Measurements from ENCODE around the gene PHF21B.

The PHF21B gene

GRCh38 chr22:44950806-44951509, 58.8 kb downstream of the PHF21B start:
- H3K4me3 Mint-ChIP-seq = no peak overlapping the region
- peaks cover 6 to 8% of the 10 kb centered on the region in 2 donors for H3K9me3 Mint-ChIP-seq
- H3K27me3 Mint-ChIP-seq = peaks cover 7 to 11% of the 10 kb centered on the region in 2 donors
- no peak for DNase-seq
- no peaks in the 10 kb centered on the region for H3K36me3 Mint-ChIP-seq
- ATAC-seq (replicated peaks) = peak in 1 of 2 donors; percentile 25
- H3K4me1 Mint-ChIP-seq = peaks cover 0 to 11% of the 10 kb centered on the region in 2 donors
- H3K27ac Mint-ChIP-seq = no peak overlapping the region

GRCh38 chr22:44947846-44948245, 62.0 kb downstream of the PHF21B start:
- no peaks in the 10 kb centered on the region for H3K4me1 Mint-ChIP-seq
- no peaks in the 10 kb centered on the region for H3K36me3 Mint-ChIP-seq
- DNase-seq = no peak
- ATAC-seq (replicated peaks) = no peak
- no peak overlapping the region for H3K4me3 Mint-ChIP-seq
- H3K27ac Mint-ChIP-seq = no peak overlapping the region
- peaks cover 6 to 8% of the 10 kb centered on the region in 2 donors for H3K9me3 Mint-ChIP-seq
- peaks cover 0 to 5% of the 10 kb centered on the region in 2 donors for H3K27me3 Mint-ChIP-seq

- H3K4me1 Mint-ChIP-seq = no peaks in the 10 kb centered on the region
- H3K9me3 Mint-ChIP-seq = peaks cover 6 to 8% of the 10 kb centered on the region in 2 donors
- no peak overlapping the region for H3K27ac Mint-ChIP-seq
- H3K4me3 Mint-ChIP-seq = no peak overlapping the region
- no peaks in the 10 kb centered on the region for H3K36me3 Mint-ChIP-seq
- H3K27me3 Mint-ChIP-seq = peaks cover 0 to 5% of the 10 kb centered on the region in 2 donors
- DNase-seq (no peak), ATAC-seq (replicated peaks) (no peak)
Measured at GRCh38 chr22:44947049-44947448, 62.8 kb downstream of the PHF21B start.

GRCh38 chr22:44944883-44945601, 64.8 kb downstream of the PHF21B start:
- Mint-ChIP-seq H3K27me3 (peaks cover 5% of the 10 kb centered on the region in 2 donors), H3K9me3 (no peaks in the 10 kb centered on the region), H3K4me1 (no peaks in the 10 kb centered on the region), H3K27ac (no peak overlapping the region), H3K4me3 (no peak overlapping the region), H3K36me3 (no peaks in the 10 kb centered on the region)
- DNase-seq (no peak), ATAC-seq (replicated peaks) (no peak)

GRCh38 chr22:44943701-44944324, 66.0 kb downstream of the PHF21B start:
- H3K4me1 Mint-ChIP-seq = no peaks in the 10 kb centered on the region

GRCh38 chr22:44942979-44943700, 66.7 kb downstream of the PHF21B start:
- DNase-seq (no peak), ATAC-seq (replicated peaks) (no peak)
- H3K27me3 Mint-ChIP-seq = peaks cover 5 to 14% of the 10 kb centered on the region in 2 donors
- H3K9me3 Mint-ChIP-seq = no peaks in the 10 kb centered on the region
- H3K27ac Mint-ChIP-seq = no peak overlapping the region
- no peaks in the 10 kb centered on the region for H3K36me3 Mint-ChIP-seq
- H3K4me3 Mint-ChIP-seq = no peak overlapping the region
- H3K4me1 Mint-ChIP-seq = no peaks in the 10 kb centered on the region

More at GRCh38 chr22:44943701-44944324, 66.0 kb downstream of the PHF21B start:
- peaks cover 5 to 14% of the 10 kb centered on the region in 2 donors for H3K27me3 Mint-ChIP-seq
- ATAC-seq (replicated peaks) = no peak
- H3K36me3 Mint-ChIP-seq = no peaks in the 10 kb centered on the region
- H3K27ac Mint-ChIP-seq = no peak overlapping the region
- no peak for DNase-seq
- no peaks in the 10 kb centered on the region for H3K9me3 Mint-ChIP-seq
- no peak overlapping the region for H3K4me3 Mint-ChIP-seq

GRCh38 chr22:44942056-44942455, 67.7 kb downstream of the PHF21B start:
- Mint-ChIP-seq H3K4me1 (no peaks in the 10 kb centered on the region), H3K36me3 (no peaks in the 10 kb centered on the region), H3K27me3 (peaks cover 5 to 14% of the 10 kb centered on the region in 2 donors), H3K4me3 (no peak overlapping the region), H3K27ac (no peak overlapping the region), H3K9me3 (no peaks in the 10 kb centered on the region)
- no peak for DNase-seq
- ATAC-seq (replicated peaks) = no peak

GRCh38 chr22:44941207-44941606, 68.6 kb downstream of the PHF21B start:
- no peaks in the 10 kb centered on the region for H3K9me3 Mint-ChIP-seq
- no peak overlapping the region for H3K4me3 Mint-ChIP-seq
- no peaks in the 10 kb centered on the region for H3K36me3 Mint-ChIP-seq
- peaks cover 5 to 10% of the 10 kb centered on the region in 2 donors for H3K27me3 Mint-ChIP-seq
- no peaks in the 10 kb centered on the region for H3K4me1 Mint-ChIP-seq
- no peak overlapping the region for H3K27ac Mint-ChIP-seq
- no peak for ATAC-seq (replicated peaks)
- no peak for DNase-seq

- Mint-ChIP-seq H3K4me3 (no peak overlapping the region), H3K36me3 (no peaks in the 10 kb centered on the region), H3K27me3 (peaks cover 5 to 9% of the 10 kb centered on the region in 2 donors), H3K27ac (no peak overlapping the region), H3K9me3 (no peaks in the 10 kb centered on the region), H3K4me1 (no peaks in the 10 kb centered on the region)
- ATAC-seq (replicated peaks) (no peak), DNase-seq (no peak)
Measured at GRCh38 chr22:44940130-44940529, 69.7 kb downstream of the PHF21B start.

- Mint-ChIP-seq H3K36me3 (no peaks in the 10 kb centered on the region), H3K4me1 (no peaks in the 10 kb centered on the region), H3K4me3 (no peak overlapping the region), H3K27ac (no peak overlapping the region), H3K9me3 (no peaks in the 10 kb centered on the region), H3K27me3 (peaks cover 5 to 9% of the 10 kb centered on the region in 2 donors)
- ATAC-seq (replicated peaks) (no peak), DNase-seq (no peak)
Measured at GRCh38 chr22:44939451-44939850, 70.4 kb downstream of the PHF21B start.

GRCh38 chr22:44938886-44939285, 70.9 kb downstream of the PHF21B start:
- Mint-ChIP-seq H3K27me3 (peaks cover 5 to 13% of the 10 kb centered on the region in 2 donors), H3K27ac (no peak overlapping the region), H3K9me3 (no peaks in the 10 kb centered on the region), H3K36me3 (no peaks in the 10 kb centered on the region), H3K4me1 (no peaks in the 10 kb centered on the region), H3K4me3 (no peak overlapping the region)
- ATAC-seq (replicated peaks) (no peak), DNase-seq (no peak)

- no peak for ATAC-seq (replicated peaks)
- no peak overlapping the region for H3K27ac Mint-ChIP-seq
- H3K27me3 Mint-ChIP-seq = peaks cover 5 to 15% of the 10 kb centered on the region in 2 donors
- H3K36me3 Mint-ChIP-seq = no peaks in the 10 kb centered on the region
- H3K4me3 Mint-ChIP-seq = no peak overlapping the region
- DNase-seq = no peak
- H3K9me3 Mint-ChIP-seq = no peaks in the 10 kb centered on the region
- peaks cover 0 to 3% of the 10 kb centered on the region in 2 donors for H3K4me1 Mint-ChIP-seq
Measured at GRCh38 chr22:44937216-44937615, 72.6 kb downstream of the PHF21B start.

- no peaks in the 10 kb centered on the region for H3K36me3 Mint-ChIP-seq
- H3K27me3 Mint-ChIP-seq = peaks cover 0 to 17% of the 10 kb centered on the region in 2 donors
Measured at GRCh38 chr22:44936201-44936600, 73.6 kb downstream of the PHF21B start.

GRCh38 chr22:44935724-44936123, 74.1 kb downstream of the PHF21B start:
- no peak overlapping the region for H3K4me3 Mint-ChIP-seq
- H3K36me3 Mint-ChIP-seq = no peaks in the 10 kb centered on the region
- peaks cover 0 to 3% of the 10 kb centered on the region in 2 donors for H3K4me1 Mint-ChIP-seq
- ATAC-seq (replicated peaks) (no peak), DNase-seq (no peak)
- peaks cover 0 to 17% of the 10 kb centered on the region in 2 donors for H3K27me3 Mint-ChIP-seq
- no peak overlapping the region for H3K27ac Mint-ChIP-seq
- no peaks in the 10 kb centered on the region for H3K9me3 Mint-ChIP-seq

More at GRCh38 chr22:44936201-44936600, 73.6 kb downstream of the PHF21B start:
- Mint-ChIP-seq H3K4me1 (peaks cover 0 to 3% of the 10 kb centered on the region in 2 donors), H3K27ac (no peak overlapping the region), H3K9me3 (no peaks in the 10 kb centered on the region), H3K4me3 (no peak overlapping the region)
- DNase-seq (no peak), ATAC-seq (replicated peaks) (no peak)
